ENCODE results near the gene SLIT3. TPM values are rescaled to one million over a fixed set of nuclear protein-coding genes. Genes with fewer than 3 reads are reported as not detected.

The SLIT3 gene
- total and polyA plus RNA-seq, 4 donors, result 18.1 to 22.5 (median 19.5) TPM

DNA sequence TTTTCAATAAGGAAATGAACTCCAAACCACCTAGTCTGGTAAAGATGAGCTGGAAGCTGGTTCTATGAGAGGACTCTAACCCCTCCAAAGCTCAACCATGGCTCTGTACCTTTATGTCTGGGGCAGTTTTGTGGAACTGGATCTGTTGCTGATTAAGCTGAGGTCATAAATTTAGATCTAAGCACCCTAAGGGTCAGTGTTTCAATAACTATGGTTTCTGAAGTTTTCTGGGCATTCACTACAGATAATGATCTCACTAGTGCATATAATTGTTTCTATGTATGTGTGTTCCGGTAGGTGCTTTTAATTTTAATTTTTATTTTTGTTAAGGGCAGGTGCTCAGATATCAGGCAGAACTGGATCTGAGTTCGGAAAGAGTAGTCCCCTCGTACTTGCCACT lies 463.1 kb downstream of the SLIT3 start:
- Histone ChIP-seq H3K27me3 (ENCODE audit: control insufficient read depth, insufficient read depth, low read length) (peaks cover 2% of the 10 kb centered on the region), H3K36me3 (ENCODE audit: control insufficient read depth, insufficient read depth, low read length) (no peaks in the 10 kb centered on the region), H3K4me1 (ENCODE audit: control insufficient read depth, insufficient read depth, low read length) (no peaks in the 10 kb centered on the region), H3K4me3 (ENCODE audit: low read depth, low read length) (no peak overlapping the region), H3K9me3 (ENCODE audit: control insufficient read depth, insufficient read depth, low read length) (no peaks in the 10 kb centered on the region), H3K27ac (ENCODE audit: low read depth, low read length) (no peak overlapping the region)
- 80% methylated on average over 1 of the region's 3 CpGs for WGBS (ENCODE audit: insufficient coverage)
- DNase-seq (ENCODE audit: low read depth in 4 of 6, low spot score in 6 of 6), result no peak

GRCh38 chr5:168836603-168837231 lies 464.2 kb downstream of the SLIT3 start:
- no peaks in the 10 kb centered on the region for H3K36me3 ChIP-seq (ENCODE audit: control insufficient read depth, insufficient read depth, low read length)
- H3K27ac ChIP-seq (ENCODE audit: low read depth, low read length), result no peak overlapping the region
- no peaks in the 10 kb centered on the region for H3K27me3 ChIP-seq (ENCODE audit: control insufficient read depth, insufficient read depth, low read length)
- 72% methylated on average over 5 of the region's 7 CpGs for WGBS (ENCODE audit: insufficient coverage)
- no peaks in the 10 kb centered on the region for H3K4me1 ChIP-seq (ENCODE audit: control insufficient read depth, insufficient read depth, low read length)
- DNase-seq (ENCODE audit: low read depth in 4 of 6, low spot score in 6 of 6), result no peak
- no peaks in the 10 kb centered on the region for H3K9me3 ChIP-seq (ENCODE audit: control insufficient read depth, insufficient read depth, low read length)
- no peak overlapping the region for H3K4me3 ChIP-seq (ENCODE audit: low read depth, low read length)

DNA sequence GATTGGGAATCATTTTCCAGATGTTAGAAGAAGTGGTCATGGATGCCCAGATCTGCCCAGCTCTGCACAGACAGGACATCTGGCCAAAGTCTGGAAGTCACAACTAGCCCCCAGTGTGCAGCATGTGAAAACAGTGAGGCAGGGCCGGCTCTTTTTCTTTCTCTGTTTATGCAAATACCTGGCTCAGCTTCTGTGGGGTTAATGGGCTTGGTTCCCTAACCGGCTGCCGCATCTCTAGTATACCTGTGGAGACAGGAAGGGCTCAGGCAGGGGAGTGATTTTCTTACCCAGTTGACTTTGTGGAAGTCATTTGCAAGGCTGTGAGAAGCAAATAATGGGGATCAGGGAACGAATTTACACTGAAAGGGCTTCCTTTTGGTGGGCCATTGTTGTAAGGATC lies 467.0 kb downstream of the SLIT3 start:
- Histone ChIP-seq H3K4me3 (ENCODE audit: low read depth, low read length) (no peak overlapping the region), H3K27me3 (ENCODE audit: control insufficient read depth, insufficient read depth, low read length) (peaks cover 3% of the 10 kb centered on the region), H3K4me1 (ENCODE audit: control insufficient read depth, insufficient read depth, low read length) (no peaks in the 10 kb centered on the region), H3K9me3 (ENCODE audit: control insufficient read depth, insufficient read depth, low read length) (no peaks in the 10 kb centered on the region), H3K27ac (ENCODE audit: low read depth, low read length) (no peak overlapping the region), H3K36me3 (ENCODE audit: control insufficient read depth, insufficient read depth, low read length) (no peaks in the 10 kb centered on the region)
- DNase-seq (ENCODE audit: low read depth in 4 of 6, low spot score in 6 of 6), result no peak
- WGBS (ENCODE audit: insufficient coverage), result 56% methylated on average over 4 of the region's 4 CpGs

DNA sequence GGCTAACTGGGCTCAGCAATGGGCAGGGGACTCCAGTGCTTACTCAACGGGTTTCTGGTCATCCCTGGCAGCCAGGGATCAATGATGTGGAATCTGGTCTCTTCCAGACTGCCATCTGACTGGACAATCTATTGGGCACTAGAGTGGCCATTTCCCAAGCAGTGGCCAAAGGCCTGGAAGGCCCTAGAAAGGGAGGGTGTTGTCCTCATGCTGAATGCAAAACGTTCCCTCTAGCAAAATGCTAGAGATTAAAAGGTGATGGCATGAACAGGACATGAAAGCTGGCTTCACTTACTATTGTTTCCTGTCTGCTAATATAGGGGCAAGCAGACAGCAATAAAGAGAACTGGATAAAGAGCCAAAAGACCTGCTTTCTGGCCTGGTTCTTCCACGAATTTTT lies 467.6 kb downstream of the SLIT3 start:
- Histone ChIP-seq H3K36me3 (ENCODE audit: control insufficient read depth, insufficient read depth, low read length) (no peaks in the 10 kb centered on the region), H3K27me3 (ENCODE audit: control insufficient read depth, insufficient read depth, low read length) (peaks cover 4% of the 10 kb centered on the region), H3K4me1 (ENCODE audit: control insufficient read depth, insufficient read depth, low read length) (no peaks in the 10 kb centered on the region), H3K27ac (ENCODE audit: low read depth, low read length) (no peak overlapping the region), H3K4me3 (ENCODE audit: low read depth, low read length) (no peak overlapping the region), H3K9me3 (ENCODE audit: control insufficient read depth, insufficient read depth, low read length) (no peaks in the 10 kb centered on the region)
- 70% methylated on average over 3 of the region's 3 CpGs for WGBS (ENCODE audit: insufficient coverage)
- no peak for DNase-seq (ENCODE audit: low read depth in 4 of 6, low spot score in 6 of 6)

- peaks cover 4% of the 10 kb centered on the region for H3K27me3 ChIP-seq (ENCODE audit: control insufficient read depth, insufficient read depth, low read length)
- DNase-seq (ENCODE audit: low read depth in 4 of 6, low spot score in 6 of 6), result peak in 1 of 6 donors; percentile 65
- H3K36me3 ChIP-seq (ENCODE audit: control insufficient read depth, insufficient read depth, low read length), result no peaks in the 10 kb centered on the region
- no peak overlapping the region for H3K27ac ChIP-seq (ENCODE audit: low read depth, low read length)
- H3K4me3 ChIP-seq (ENCODE audit: low read depth, low read length), result no peak overlapping the region
- 78% methylated on average over 2 of the region's 6 CpGs for WGBS (ENCODE audit: insufficient coverage)
- H3K4me1 ChIP-seq (ENCODE audit: control insufficient read depth, insufficient read depth, low read length), result peaks cover 4% of the 10 kb centered on the region
- no peaks in the 10 kb centered on the region for H3K9me3 ChIP-seq (ENCODE audit: control insufficient read depth, insufficient read depth, low read length)
Observed at GRCh38 chr5:168832308-168832707, 468.6 kb downstream of the SLIT3 start.

GRCh38 chr5:168831383-168831782 lies 469.6 kb downstream of the SLIT3 start:
- Histone ChIP-seq H3K9me3 (ENCODE audit: control insufficient read depth, insufficient read depth, low read length) (no peaks in the 10 kb centered on the region), H3K4me1 (ENCODE audit: control insufficient read depth, insufficient read depth, low read length) (peaks cover 14% of the 10 kb centered on the region), H3K27ac (ENCODE audit: low read depth, low read length) (no peak overlapping the region), H3K4me3 (ENCODE audit: low read depth, low read length) (no peak overlapping the region), H3K27me3 (ENCODE audit: control insufficient read depth, insufficient read depth, low read length) (peaks cover 4% of the 10 kb centered on the region), H3K36me3 (ENCODE audit: control insufficient read depth, insufficient read depth, low read length) (no peaks in the 10 kb centered on the region)
- peak in 3 of 6 donors; percentile 38 to 95 (median 88) for DNase-seq (ENCODE audit: low read depth in 4 of 6, low spot score in 6 of 6)
- 15% methylated on average over 7 of the region's 7 CpGs for WGBS (ENCODE audit: insufficient coverage)

GRCh38 chr5:168830833-168831232 lies 470.1 kb downstream of the SLIT3 start:
- Histone ChIP-seq H3K27ac (ENCODE audit: low read depth, low read length) (no peak overlapping the region), H3K36me3 (ENCODE audit: control insufficient read depth, insufficient read depth, low read length) (no peaks in the 10 kb centered on the region), H3K4me1 (ENCODE audit: control insufficient read depth, insufficient read depth, low read length) (peaks cover 17% of the 10 kb centered on the region), H3K4me3 (ENCODE audit: low read depth, low read length) (no peak overlapping the region), H3K27me3 (ENCODE audit: control insufficient read depth, insufficient read depth, low read length) (peaks cover 4% of the 10 kb centered on the region), H3K9me3 (ENCODE audit: control insufficient read depth, insufficient read depth, low read length) (no peaks in the 10 kb centered on the region)
- DNase-seq (ENCODE audit: low read depth in 4 of 6, low spot score in 6 of 6), result no peak
- 76% methylated on average over 3 of the region's 3 CpGs for WGBS (ENCODE audit: insufficient coverage)

DNA sequence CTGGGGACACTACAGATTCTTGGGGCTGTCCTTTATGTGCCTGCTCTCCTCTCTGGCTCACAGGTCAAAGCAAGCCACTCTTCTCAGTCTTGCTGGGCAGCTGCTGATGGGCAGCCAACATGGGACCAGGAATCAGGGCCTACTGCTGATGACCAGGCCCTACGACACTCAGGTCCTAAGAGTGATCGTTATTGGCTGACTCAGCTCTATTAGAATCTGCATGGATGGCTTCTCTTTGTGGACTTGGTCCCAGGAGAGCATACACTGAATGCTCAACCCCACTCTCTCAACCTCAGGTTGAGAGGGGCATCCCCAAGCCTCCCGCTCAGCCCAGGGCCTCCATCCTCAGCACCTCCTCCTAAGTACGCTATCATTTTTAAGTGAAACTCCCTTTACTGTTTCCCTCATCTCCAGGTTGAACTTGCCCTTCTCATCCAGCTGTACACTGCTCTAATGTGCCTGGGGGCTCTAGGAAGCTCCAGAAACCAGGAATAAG lies 471.0 kb downstream of the SLIT3 start:
- Histone ChIP-seq H3K36me3 (ENCODE audit: control insufficient read depth, insufficient read depth, low read length) (no peaks in the 10 kb centered on the region), H3K4me3 (ENCODE audit: low read depth, low read length) (no peak overlapping the region), H3K27ac (ENCODE audit: low read depth, low read length) (no peak overlapping the region), H3K4me1 (ENCODE audit: control insufficient read depth, insufficient read depth, low read length) (peaks cover 17% of the 10 kb centered on the region), H3K27me3 (ENCODE audit: control insufficient read depth, insufficient read depth, low read length) (peaks cover 4% of the 10 kb centered on the region), H3K9me3 (ENCODE audit: control insufficient read depth, insufficient read depth, low read length) (no peaks in the 10 kb centered on the region)
- DNase-seq (ENCODE audit: low read depth in 4 of 6, low spot score in 6 of 6), result no peak
- 93% methylated on average over 3 of the region's 4 CpGs for WGBS (ENCODE audit: insufficient coverage)

GRCh38 chr5:168829044-168829443 lies 471.9 kb downstream of the SLIT3 start:
- H3K4me3 ChIP-seq (ENCODE audit: low read depth, low read length), result no peak overlapping the region
- DNase-seq (ENCODE audit: low read depth in 4 of 6, low spot score in 6 of 6), result no peak
- H3K27ac ChIP-seq (ENCODE audit: low read depth, low read length), result no peak overlapping the region
- H3K36me3 ChIP-seq (ENCODE audit: control insufficient read depth, insufficient read depth, low read length), result no peaks in the 10 kb centered on the region
- peaks cover 4% of the 10 kb centered on the region for H3K27me3 ChIP-seq (ENCODE audit: control insufficient read depth, insufficient read depth, low read length)
- WGBS (ENCODE audit: insufficient coverage), result 83% methylated on average over 4 of the region's 5 CpGs
- H3K4me1 ChIP-seq (ENCODE audit: control insufficient read depth, insufficient read depth, low read length), result peaks cover 17% of the 10 kb centered on the region
- no peaks in the 10 kb centered on the region for H3K9me3 ChIP-seq (ENCODE audit: control insufficient read depth, insufficient read depth, low read length)

DNA sequence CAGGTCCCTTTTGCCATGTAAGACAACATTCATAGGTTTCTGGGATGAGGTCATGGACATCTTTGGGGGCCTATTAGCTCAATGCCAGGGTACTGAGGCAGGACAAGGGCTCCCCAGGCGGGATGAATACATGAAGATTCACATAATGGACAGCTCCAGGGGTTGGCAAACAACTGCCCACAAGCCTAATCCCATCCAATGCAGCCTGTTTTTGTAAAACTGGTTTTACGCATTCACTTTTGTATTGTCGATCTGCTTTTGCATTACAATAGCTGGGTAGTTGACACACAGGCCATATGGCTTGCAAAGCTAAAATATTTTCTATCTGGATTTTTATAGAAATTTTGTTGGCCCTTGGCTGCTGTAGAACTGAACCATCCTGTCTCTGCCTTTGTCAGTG lies 473.3 kb downstream of the SLIT3 start:
- H3K27me3 ChIP-seq (ENCODE audit: control insufficient read depth, insufficient read depth, low read length), result peaks cover 4% of the 10 kb centered on the region
- H3K27ac ChIP-seq (ENCODE audit: low read depth, low read length), result no peak overlapping the region
- no peaks in the 10 kb centered on the region for H3K9me3 ChIP-seq (ENCODE audit: control insufficient read depth, insufficient read depth, low read length)
- H3K4me3 ChIP-seq (ENCODE audit: low read depth, low read length), result no peak overlapping the region
- peaks cover 17% of the 10 kb centered on the region for H3K4me1 ChIP-seq (ENCODE audit: control insufficient read depth, insufficient read depth, low read length)
- no peak for DNase-seq (ENCODE audit: low read depth in 4 of 6, low spot score in 6 of 6)
- WGBS (ENCODE audit: insufficient coverage), result 83% methylated on average over 1 of the region's 3 CpGs
- H3K36me3 ChIP-seq (ENCODE audit: control insufficient read depth, insufficient read depth, low read length), result no peaks in the 10 kb centered on the region
